ENCODE measurements around the gene MAP3K7CL. TPM values are rescaled to one million over a fixed set of nuclear protein-coding genes. Genes with fewer than 3 reads are reported as not detected.

MAP3K7CL gene
- total RNA-seq, 1 donor from 2014 or later, result 1.1 TPM

DNA sequence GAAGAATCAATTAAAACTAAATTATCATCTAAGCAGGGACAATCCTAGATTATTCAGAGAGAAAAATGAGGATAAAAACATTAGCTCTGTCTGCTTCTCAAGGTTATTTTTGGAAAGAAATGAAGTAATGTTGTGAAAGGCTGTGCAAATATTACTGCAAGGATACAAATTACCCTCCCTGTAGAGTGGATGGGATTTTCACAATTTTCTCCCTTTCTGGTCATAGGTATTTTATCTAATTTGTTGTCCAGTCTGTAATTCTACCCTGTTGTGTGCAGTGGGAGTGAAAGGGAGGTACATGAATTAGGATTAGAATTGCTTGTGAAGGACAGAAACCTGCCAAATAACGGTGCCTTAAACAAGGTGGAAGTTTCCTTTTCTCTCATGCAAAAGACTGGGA is 54.7 kb downstream of the MAP3K7CL start:
- ATAC-seq, result no peak
- intact Hi-C loops (cut with DNase I), result no loop called here
- DNase-seq (ENCODE audit: missing footprints), result no peak

DNA sequence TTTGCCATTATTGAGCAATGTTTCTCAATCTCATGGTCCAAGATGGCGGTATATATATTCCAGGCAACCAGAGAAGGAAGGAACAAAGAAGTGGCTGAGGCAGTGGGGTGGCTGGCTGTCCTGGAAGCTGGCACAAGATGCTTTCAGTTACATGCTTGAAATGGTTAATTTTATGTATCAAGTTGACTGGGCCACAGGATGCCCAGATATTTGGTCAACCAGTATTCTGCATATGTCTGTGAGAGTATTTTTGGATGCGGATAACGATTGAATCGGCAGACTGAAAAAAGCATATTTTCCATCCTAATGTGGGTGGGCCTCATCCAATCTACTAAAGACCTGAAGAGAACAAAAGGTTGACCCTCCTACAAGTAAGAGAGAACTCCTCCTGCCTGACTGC is 55.2 kb downstream of the MAP3K7CL start:
- no peak for ATAC-seq
- no peak for DNase-seq (ENCODE audit: missing footprints)
- intact Hi-C loops (cut with DNase I), result no loop called here

DNA sequence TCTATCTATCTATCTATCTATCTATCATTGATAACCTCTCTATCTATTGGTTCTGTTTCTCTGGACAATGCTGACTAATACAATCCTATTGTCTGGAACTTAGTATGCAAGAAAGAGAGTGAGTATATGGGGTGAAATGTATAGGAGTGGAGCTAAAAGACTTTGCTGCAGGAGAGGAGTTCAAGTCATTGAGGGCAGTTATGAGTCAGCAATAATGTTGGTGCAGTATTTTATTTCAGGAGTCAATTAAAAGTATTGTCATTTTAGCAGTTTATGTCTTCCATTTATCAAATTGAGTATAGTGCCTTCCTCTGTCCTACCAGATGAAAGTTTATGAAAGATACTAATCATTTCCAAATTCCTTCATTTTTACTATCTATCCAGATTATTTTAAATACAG is 55.8 kb downstream of the MAP3K7CL start:
- intact Hi-C loops (cut with DNase I), result no loop called here
- no peak for ATAC-seq
- DNase-seq (ENCODE audit: missing footprints), result no peak

DNA sequence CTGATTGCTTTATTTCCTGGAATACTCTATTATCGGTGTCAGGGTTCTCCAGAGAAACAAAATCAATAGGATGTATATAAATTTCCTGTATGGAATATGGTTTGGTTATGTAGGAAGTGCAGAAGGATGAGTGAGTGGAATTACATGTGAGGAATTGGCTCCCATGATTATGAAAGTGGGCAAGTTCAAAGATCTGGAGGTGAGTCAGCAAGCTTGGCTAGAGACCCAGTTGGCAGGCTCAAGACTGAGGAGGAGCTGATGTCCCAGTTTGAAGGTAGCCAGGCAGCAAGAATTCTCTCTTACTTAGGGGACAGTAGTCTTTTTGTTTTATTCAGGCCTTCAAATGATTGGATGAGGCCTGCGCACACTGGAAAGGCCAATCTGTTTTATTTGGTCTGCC is 57.5 kb downstream of the MAP3K7CL start:
- intact Hi-C loops (cut with DNase I), result no loop called here

GRCh38 chr21:29189353-29189752 is 58.9 kb downstream of the MAP3K7CL start:
- DNase-seq (ENCODE audit: missing footprints) (no peak), ATAC-seq (no peak)
- intact Hi-C loops (cut with DNase I), result no loop called here

More for the DNA sequence above, 57.5 kb downstream of the MAP3K7CL start:
- DNase-seq (ENCODE audit: missing footprints) (no peak), ATAC-seq (no peak)

- no peak for DNase-seq (ENCODE audit: missing footprints)
- ATAC-seq, result no peak
- intact Hi-C loops (cut with DNase I), result no loop called here
Observed at GRCh38 chr21:29190923-29191331, 60.5 kb downstream of the MAP3K7CL start.

- ATAC-seq (no peak), DNase-seq (ENCODE audit: missing footprints) (no peak)
- intact Hi-C loops (cut with DNase I), result no loop called here
Observed at GRCh38 chr21:29193072-29193471, 62.6 kb downstream of the MAP3K7CL start.

- DNase-seq (ENCODE audit: missing footprints), result no peak
- intact Hi-C loops (cut with DNase I), result no loop called here
- no peak for ATAC-seq
Observed at GRCh38 chr21:29193901-29194300, 63.5 kb downstream of the MAP3K7CL start.

- intact Hi-C loops (cut with DNase I), result no loop called here
- DNase-seq (ENCODE audit: missing footprints), result no peak
- ATAC-seq, result no peak
Observed at GRCh38 chr21:29194342-29194741, 63.9 kb downstream of the MAP3K7CL start.

DNA sequence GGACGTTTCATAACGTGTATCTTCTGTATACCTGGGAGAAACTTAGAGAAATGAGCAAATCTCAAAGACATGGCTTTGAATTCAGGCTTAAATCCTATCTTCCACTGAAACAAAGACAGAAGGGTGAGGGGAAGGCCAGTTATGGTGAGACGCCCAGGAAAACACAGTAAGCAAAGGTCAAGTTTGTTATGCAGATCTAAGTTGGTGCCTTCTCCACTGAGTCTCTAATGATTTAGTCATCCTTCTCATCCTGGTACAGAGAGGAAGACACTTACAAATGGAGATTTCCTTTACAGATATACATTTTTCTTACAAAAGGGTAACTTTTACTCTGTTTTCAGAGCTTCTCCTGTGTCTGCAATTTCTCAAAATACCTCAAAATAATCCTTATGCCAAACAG is 64.4 kb downstream of the MAP3K7CL start:
- DNase-seq (ENCODE audit: missing footprints), result no peak
- intact Hi-C loops (cut with DNase I), result no loop called here
- ATAC-seq, result no peak

DNA sequence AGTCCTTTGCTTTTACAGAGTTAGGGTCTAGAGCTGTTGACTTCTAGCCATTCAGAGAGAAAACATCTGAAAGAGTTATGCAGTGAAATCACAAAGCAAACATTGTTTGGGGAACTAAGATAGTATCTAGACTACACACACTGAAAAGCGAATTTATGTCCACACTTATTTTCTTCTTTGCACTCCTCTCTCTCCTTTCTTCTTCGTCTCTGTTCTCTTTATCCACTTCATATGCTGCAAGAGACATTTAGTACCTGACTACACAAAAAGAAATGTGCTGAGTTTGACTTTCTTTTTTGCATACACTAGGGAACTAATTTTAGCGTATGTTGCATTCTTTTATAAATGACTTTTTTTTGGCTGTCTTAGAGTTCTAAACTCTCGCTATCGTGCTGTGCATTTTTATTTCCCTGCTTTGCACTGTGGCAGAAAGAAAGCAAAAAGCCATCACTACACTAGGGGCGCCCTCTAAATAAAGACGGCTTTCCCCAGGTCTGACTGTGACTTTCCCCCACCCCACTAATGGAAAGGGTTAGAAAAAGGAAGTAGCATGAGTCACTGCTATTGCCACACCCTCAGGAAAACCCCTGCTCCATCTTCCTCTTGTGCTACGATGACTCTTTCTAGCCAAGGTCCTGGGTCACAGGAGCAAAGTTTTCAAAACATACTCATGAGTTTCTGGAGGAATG is 65.7 kb downstream of the MAP3K7CL start:
- ATAC-seq (peak; percentile 86), DNase-seq (ENCODE audit: missing footprints) (no peak)
- intact Hi-C loops (cut with DNase I), result no loop called here

DNA sequence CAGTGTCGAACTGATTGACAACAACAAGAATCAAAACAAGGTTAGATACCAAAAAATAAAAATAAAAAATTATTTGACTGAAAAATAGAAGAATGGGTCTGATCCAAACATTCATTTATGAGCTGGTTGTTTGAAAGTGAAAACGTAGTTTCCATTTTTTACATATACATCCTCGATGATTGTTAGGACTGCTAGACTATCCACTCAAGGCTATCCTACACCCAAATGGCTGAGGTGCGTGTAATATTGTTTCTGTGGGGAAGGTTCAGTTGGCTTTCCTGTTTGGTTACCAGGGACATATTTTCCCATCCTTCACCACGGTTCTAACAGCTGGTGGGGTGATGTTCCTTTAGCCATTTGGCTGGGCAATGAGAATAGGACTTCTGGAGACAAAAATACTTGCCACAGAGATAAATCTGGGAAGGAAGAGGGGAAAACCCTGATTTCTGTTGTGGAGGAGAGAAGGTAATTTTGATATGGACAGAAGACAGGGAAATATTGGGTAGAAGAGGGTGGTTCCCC is 66.3 kb downstream of the MAP3K7CL start:
- DNase-seq (ENCODE audit: missing footprints) (no peak), ATAC-seq (no peak)
- intact Hi-C loops (cut with DNase I), result no loop called here

- ATAC-seq (no peak), DNase-seq (ENCODE audit: missing footprints) (no peak)
- intact Hi-C loops (cut with DNase I), result no loop called here
Observed at GRCh38 chr21:29201186-29201585, 70.7 kb downstream of the MAP3K7CL start.

DNA sequence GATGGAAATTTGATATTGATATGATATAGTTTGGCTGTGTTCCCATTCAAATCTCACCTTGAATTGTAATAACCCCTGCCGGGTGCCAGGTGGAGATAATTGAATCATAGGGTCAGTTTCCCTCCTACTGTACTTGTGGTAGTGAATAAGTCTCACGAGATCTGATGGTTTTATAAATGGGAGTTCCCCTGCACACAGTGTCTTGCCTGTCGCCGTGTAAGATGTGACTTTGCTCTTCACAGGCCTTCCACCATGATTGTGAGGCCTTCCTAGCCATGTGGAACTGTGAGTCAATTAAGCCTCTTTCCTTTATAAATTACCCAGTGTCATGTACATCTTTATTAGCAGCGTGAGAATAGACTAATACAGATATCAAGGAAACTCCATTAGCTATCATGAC is 74.6 kb downstream of the MAP3K7CL start:
- intact Hi-C loops (cut with DNase I), result no loop called here
- no peak for DNase-seq (ENCODE audit: missing footprints)
- ATAC-seq, result no peak

DNA sequence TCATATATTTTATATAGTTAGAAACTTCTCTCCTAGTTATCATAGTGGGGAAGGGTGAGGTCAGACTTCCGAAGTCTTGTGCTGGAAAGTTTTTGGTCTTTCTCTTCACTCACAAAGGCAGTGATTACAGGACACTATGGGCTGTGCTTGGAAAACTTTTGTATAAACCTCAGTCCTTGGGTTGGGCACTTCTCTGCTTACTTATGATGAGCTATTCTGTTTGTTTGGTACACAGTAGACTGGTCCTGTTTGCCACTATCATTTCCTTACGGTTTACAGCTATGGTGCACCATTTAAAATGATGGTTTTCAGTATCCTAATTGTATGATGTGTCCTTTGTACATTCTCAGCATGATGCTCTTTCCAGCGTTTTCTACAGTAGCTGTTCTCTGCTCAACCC is 75.5 kb downstream of the MAP3K7CL start:
- DNase-seq (ENCODE audit: missing footprints) (no peak), ATAC-seq (no peak)
- intact Hi-C loops (cut with DNase I), result no loop called here

GRCh38 chr21:29206445-29206844 is 76.0 kb downstream of the MAP3K7CL start:
- no peak for ATAC-seq
- intact Hi-C loops (cut with DNase I), result no loop called here

DNA sequence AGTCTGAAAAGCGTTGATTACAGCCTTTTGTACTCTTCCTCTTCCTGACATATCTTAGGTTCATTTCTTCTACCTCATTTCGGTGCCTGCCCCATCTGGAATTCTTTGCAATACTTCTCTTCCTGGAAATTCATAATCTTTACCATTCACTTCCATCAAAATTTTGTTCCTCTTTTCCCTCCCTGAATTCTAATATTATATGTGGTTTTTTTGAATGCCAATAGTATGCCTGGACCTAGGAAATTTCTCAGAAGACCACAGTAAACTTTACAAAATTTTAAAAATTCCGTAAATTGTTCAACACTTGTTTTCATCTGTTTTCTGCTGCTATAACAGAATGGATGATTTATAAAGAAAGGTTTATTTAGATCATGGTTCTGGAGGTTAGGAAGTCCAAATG is 76.8 kb downstream of the MAP3K7CL start:
- DNase-seq (ENCODE audit: missing footprints) (no peak), ATAC-seq (no peak)
- intact Hi-C loops (cut with DNase I), result no loop called here

More at GRCh38 chr21:29206445-29206844, 76.0 kb downstream of the MAP3K7CL start:
- no peak for DNase-seq (ENCODE audit: missing footprints)

DNA sequence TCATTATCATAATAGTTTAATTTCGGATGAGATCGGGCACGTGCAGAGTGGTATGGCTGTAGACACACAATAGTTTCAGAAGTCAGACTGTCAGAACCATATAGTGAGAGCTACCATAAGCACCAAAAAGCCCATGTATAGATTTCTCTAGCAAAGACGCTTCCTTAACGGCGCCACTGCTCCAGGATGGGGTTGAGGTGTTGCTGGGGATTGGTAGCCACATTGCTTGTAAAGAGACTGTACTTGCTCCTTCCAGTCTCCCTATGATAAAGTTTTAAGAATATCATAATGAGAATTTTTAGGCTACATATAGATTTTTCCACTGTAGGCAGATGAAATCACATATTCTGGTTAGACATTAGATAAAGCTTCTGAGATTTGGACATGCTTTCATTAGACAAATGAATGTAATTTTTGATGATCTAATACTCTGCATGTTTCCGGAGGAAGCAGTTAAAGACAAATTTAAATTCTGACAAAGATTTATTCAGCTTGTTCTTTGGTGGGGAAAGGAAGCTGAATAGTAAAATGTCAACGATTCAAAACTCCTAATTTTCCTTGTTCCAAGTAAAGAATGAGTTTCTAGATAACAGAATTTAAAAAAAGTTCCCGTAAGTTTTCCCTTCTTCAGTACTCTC is 77.7 kb downstream of the MAP3K7CL start:
- no peak for DNase-seq (ENCODE audit: missing footprints)
- ATAC-seq, result no peak
- intact Hi-C loops (cut with DNase I), result no loop called here

- DNase-seq (ENCODE audit: missing footprints) (no peak), ATAC-seq (peak; percentile 59)
- intact Hi-C loops (cut with DNase I), result no loop called here
Observed at GRCh38 chr21:29208682-29209059, 78.2 kb downstream of the MAP3K7CL start.

- DNase-seq (ENCODE audit: missing footprints), result no peak
- no peak for ATAC-seq
- intact Hi-C loops (cut with DNase I), result no loop called here
Observed at GRCh38 chr21:29209696-29210095, 79.3 kb downstream of the MAP3K7CL start.

DNA sequence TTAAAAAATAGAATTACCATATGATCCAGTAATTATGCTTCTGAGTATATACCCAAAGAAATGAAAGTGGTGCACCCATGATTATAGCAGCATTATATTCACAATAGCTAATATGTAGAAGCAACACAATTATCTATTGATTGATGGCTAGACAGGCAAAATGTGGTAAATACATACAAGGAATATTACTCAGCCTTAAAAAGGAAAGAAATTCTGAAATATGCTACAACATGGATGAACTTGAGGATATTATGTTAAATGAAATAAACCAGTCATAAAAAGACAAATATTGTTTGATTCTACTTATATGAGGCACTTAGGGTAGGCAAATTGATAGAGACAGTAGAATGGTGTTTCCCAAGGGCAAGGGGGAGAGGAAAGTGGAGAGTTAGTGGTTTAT is 80.8 kb downstream of the MAP3K7CL start:
- DNase-seq (ENCODE audit: missing footprints) (no peak), ATAC-seq (no peak)
- intact Hi-C loops (cut with DNase I), result no loop called here

Data from Right ventricle myocardium inferior (tissue), 1 donor.